ENCODE results near the gene TMPRSS11F.

TMPRSS11F gene

GRCh38 chr4:68163754-68164153 is 34.1 kb upstream of the TMPRSS11F start:
- Histone ChIP-seq H3K4me3 (no peak overlapping the region), H3K27ac (no peak overlapping the region)
- TF ChIP-seq, protein P1, sequence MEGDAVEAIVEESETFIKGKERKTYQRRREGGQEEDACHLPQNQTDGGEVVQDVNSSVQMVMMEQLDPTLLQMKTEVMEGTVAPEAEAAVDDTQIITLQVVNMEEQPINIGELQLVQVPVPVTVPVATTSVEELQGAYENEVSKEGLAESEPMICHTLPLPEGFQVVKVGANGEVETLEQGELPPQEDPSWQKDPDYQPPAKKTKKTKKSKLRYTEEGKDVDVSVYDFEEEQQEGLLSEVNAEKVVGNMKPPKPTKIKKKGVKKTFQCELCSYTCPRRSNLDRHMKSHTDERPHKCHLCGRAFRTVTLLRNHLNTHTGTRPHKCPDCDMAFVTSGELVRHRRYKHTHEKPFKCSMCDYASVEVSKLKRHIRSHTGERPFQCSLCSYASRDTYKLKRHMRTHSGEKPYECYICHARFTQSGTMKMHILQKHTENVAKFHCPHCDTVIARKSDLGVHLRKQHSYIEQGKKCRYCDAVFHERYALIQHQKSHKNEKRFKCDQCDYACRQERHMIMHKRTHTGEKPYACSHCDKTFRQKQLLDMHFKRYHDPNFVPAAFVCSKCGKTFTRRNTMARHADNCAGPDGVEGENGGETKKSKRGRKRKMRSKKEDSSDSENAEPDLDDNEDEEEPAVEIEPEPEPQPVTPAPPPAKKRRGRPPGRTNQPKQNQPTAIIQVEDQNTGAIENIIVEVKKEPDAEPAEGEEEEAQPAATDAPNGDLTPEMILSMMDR (IDR thresholded peaks at IDR 0.05) = no peak
- DNase-seq (ENCODE audit: low spot score) = no peak

DNA sequence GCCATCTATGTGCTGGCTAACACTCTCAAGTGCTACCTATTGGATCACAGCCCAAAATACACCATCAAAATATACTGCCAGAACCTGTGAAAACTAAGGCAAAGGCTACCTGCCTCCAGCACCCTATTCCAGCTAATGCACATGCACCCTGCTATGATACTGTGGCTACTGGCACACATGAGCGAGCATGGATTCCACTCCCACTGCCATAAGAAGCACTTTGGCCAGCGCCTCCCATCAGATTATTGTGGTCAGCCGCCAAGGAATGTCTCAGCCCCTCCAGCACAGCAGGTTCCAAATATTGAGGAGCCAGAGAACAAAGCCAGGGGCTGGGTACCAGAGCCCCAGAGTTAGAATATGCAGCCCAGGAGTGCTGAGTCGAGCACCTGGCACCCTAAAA is 32.5 kb upstream of the TMPRSS11F start:
- DNase-seq (ENCODE audit: low spot score) = no peak
- H3K27ac ChIP-seq = no peak overlapping the region
- H3K4me3 ChIP-seq = no peak overlapping the region
- TF ChIP-seq, protein P1 (IDR thresholded peaks at IDR 0.05) = no peak

GRCh38 chr4:68152411-68152810 is 22.7 kb upstream of the TMPRSS11F start:
- H3K4me3 ChIP-seq = no peak overlapping the region
- TF ChIP-seq, protein P1 (IDR thresholded peaks at IDR 0.05) = no peak
- no peak for DNase-seq (ENCODE audit: low spot score)
- no peak overlapping the region for H3K27ac ChIP-seq

DNA sequence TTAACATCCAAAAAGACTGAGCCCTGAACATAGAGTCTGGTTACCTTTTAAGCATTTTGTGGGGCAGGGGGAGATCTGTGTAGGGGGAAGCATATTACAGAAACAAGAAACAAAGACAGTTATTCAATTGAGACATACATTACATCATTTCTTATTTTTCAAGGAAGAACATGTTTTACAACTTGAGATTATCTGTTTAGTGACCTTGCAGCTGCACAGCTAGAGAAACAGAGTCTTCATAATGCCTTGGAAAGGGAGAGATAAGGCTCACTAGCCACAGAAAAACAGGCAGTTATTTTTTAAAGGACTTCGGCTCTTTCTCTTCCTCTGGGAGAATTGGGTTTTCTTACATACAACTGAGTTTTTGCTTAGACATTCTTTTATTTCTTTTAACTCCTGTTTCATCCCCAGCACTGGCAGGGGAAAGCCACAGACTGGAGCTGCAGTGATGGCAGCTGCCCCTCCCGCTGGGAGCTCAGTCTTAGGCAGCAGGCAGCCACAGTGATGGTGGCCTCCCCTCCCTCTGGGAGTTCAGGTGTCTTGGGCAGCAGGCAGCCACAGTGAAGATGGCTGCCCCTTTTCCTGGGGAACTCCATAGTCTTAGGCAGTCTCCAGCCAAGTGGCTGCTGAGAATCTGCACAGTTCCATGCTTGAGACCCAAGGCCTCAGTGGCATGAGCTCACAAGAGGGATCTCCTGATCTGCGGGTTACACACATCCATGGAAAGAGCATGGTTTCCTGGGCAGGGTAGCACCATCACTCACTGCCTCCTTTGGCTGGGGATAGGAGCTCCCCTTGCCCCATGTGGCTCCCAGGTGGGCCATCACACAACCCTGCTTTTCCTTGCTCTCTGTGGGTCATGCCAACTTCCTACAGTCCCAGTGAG is 19.4 kb upstream of the TMPRSS11F start:
- no peak overlapping the region for H3K4me3 ChIP-seq
- no peak overlapping the region for H3K27ac ChIP-seq
- no peak for DNase-seq (ENCODE audit: low spot score)
- TF ChIP-seq, protein P1 (IDR thresholded peaks at IDR 0.05) = no peak

- DNase-seq (ENCODE audit: low spot score) = no peak
- no peak overlapping the region for H3K27ac ChIP-seq
- no peak overlapping the region for H3K4me3 ChIP-seq
- TF ChIP-seq, protein P1 (IDR thresholded peaks at IDR 0.05) = no peak
Observed at GRCh38 chr4:68147079-68147478, 17.4 kb upstream of the TMPRSS11F start.

DNA sequence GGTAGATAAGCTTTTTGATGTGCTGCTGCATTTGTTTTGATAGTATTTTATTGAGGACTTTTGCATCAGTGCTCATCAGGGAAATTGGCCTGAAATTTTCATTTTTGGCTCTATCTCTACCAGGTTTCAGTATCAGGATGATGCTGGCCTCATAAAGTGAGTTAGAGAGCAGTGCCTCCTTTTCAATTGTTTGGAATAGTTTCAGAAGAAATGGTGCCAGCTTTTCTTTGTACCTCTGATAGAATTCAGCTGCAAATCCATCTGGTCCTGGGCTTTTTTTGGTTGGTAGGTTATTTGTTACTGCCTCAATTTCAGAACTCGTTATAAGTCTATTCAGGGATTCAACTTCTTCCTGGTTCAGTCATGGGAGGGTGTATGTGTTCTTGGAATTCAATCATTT is 15.6 kb upstream of the TMPRSS11F start:
- no peak for DNase-seq (ENCODE audit: low spot score)
- Histone ChIP-seq H3K4me3 (no peak overlapping the region), H3K27ac (no peak overlapping the region)
- TF ChIP-seq, protein P1 (IDR thresholded peaks at IDR 0.05) = no peak

DNA sequence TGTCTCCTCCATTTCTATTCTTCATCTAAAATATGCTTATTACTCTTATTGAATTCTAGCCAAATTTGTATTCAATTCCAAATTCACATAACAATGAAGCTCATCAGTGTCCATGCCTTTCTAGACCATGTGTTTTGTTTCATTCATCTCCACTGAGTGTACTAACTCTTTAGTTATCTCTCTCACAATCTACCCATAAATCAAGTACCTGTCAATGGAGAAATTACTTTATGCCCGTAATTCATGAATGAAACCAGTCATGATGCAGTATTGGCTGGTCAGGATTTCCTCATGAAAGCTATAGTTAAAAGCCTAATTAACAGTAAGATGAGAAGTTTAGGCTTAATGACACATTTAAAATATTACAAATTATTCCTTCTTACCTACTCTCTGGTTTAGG is 12.2 kb upstream of the TMPRSS11F start:
- DNase-seq (ENCODE audit: low spot score) = no peak
- TF ChIP-seq, protein P1 (IDR thresholded peaks at IDR 0.05) = no peak
- H3K4me3 ChIP-seq = no peak overlapping the region
- H3K27ac ChIP-seq = no peak overlapping the region

Measured in coronary artery (tissue), 2 donors.